ENCODE results near the gene KIF23.
"Not testable (repeated sequence)": the region's sequence is repeated elsewhere in the genome, so short reads cannot be mapped to it uniquely, and the experiment has no call there.

The KIF23 gene

GRCh38 chr15:69434679-69435078 lies 20.5 kb downstream of the KIF23 start:
- no peak for TF ChIP-seq CTCF (conservative IDR thresholded peaks at IDR 0.05; ENCODE audit: low read length)
- no peak for DNase-seq (ENCODE audit: low read depth)
- no peak overlapping the region for H3K4me3 ChIP-seq (ENCODE audit: low read length)

- no peak for TF ChIP-seq CTCF (conservative IDR thresholded peaks at IDR 0.05; ENCODE audit: low read length)
- no peak for DNase-seq (ENCODE audit: low read depth)
- no peak overlapping the region for H3K4me3 ChIP-seq (ENCODE audit: low read length)
Observed at GRCh38 chr15:69435985-69436384, 21.8 kb downstream of the KIF23 start.

DNA sequence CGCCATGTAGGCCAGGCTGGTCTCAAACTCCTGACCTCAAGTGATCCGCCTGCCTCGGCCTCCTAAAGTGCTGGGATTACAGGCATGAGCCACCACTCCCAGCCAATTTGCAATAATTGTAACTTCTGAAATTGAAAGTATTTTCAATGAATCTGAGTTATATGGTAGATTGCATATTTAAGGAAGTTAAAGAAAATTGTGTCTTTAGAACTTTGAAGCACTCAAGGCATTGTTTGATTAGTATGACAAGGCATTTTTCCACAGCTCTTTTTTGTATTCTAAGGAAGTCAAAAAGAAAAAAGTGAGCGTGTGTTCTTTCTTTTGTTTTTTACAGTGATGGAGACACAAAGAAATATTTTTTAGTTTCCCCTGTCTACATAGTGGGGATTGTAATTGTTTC lies 22.8 kb downstream of the KIF23 start:
- DNase-seq (ENCODE audit: low read depth), result no peak
- no peak for TF ChIP-seq CTCF (conservative IDR thresholded peaks at IDR 0.05; ENCODE audit: low read length)
- H3K4me3 ChIP-seq (ENCODE audit: low read length), result no peak overlapping the region

- H3K4me3 ChIP-seq (ENCODE audit: low read length), result no peak overlapping the region
- DNase-seq (ENCODE audit: low read depth), result no peak
- TF ChIP-seq CTCF (conservative IDR thresholded peaks at IDR 0.05; ENCODE audit: low read length), result no peak
Observed at GRCh38 chr15:69439623-69440022, 25.5 kb downstream of the KIF23 start.

- no peak overlapping the region for H3K4me3 ChIP-seq (ENCODE audit: low read length)
- TF ChIP-seq CTCF (conservative IDR thresholded peaks at IDR 0.05; ENCODE audit: low read length), result no peak
- no peak for DNase-seq (ENCODE audit: low read depth)
Observed at GRCh38 chr15:69443032-69443611, 29.0 kb downstream of the KIF23 start.

GRCh38 chr15:69444686-69445085 lies 30.5 kb downstream of the KIF23 start:
- no peak for TF ChIP-seq CTCF (conservative IDR thresholded peaks at IDR 0.05; ENCODE audit: low read length)
- DNase-seq (ENCODE audit: low read depth), result no peak

GRCh38 chr15:69446953-69447352 lies 32.8 kb downstream of the KIF23 start:
- TF ChIP-seq CTCF (conservative IDR thresholded peaks at IDR 0.05; ENCODE audit: low read length), result no peak
- H3K4me3 ChIP-seq (ENCODE audit: low read length), result no peak overlapping the region
- DNase-seq (ENCODE audit: low read depth), result no peak

More at GRCh38 chr15:69444686-69445085, 30.5 kb downstream of the KIF23 start:
- H3K4me3 ChIP-seq (ENCODE audit: low read length), result no peak overlapping the region

GRCh38 chr15:69450221-69450620 lies 36.1 kb downstream of the KIF23 start:
- H3K4me3 ChIP-seq (ENCODE audit: low read length); DNase-seq (ENCODE audit: low read depth): not testable (repeated sequence)
